ENCODE results near the gene SPATA2L. TPM values are rescaled to one million over a fixed set of nuclear protein-coding genes. Genes with fewer than 3 reads are reported as not detected.
"Not testable (repeated sequence)": the region's sequence is repeated elsewhere in the genome, so short reads cannot be mapped to it uniquely, and the experiment has no call there.

SPATA2L gene
- total RNA-seq, 1 donor from 2014 or later: 12.9 TPM

- no peaks in the 10 kb centered on the region for H3K27me3 Mint-ChIP-seq (ENCODE audit: low read depth)
- peaks cover 9% of the 10 kb centered on the region for H3K36me3 Mint-ChIP-seq (ENCODE audit: low read depth)
- H3K4me3 Mint-ChIP-seq (ENCODE audit: low read depth): peak overlapping the region; percentile 56
- H3K4me1 Mint-ChIP-seq (ENCODE audit: low read depth): peaks cover 6% of the 10 kb centered on the region
- no peaks in the 10 kb centered on the region for H3K9me3 Mint-ChIP-seq
- intact Hi-C loops (cut with micrococcal nuclease): no loop called here
- no peak overlapping the region for H3K27ac Mint-ChIP-seq
- DNase-seq (ENCODE audit: low spot score): no peak
Observed at GRCh38 chr16:89709716-89710432, 8.4 kb upstream of the SPATA2L start.

- Mint-ChIP-seq H3K4me3 (ENCODE audit: low read depth) (no peak overlapping the region), H3K36me3 (ENCODE audit: low read depth) (peaks cover 3% of the 10 kb centered on the region), H3K4me1 (ENCODE audit: low read depth) (peaks cover 6% of the 10 kb centered on the region), H3K27me3 (ENCODE audit: low read depth) (no peaks in the 10 kb centered on the region), H3K27ac (no peak overlapping the region), H3K9me3 (no peaks in the 10 kb centered on the region)
- intact Hi-C loops (cut with micrococcal nuclease): no loop called here
- no peak for DNase-seq (ENCODE audit: low spot score)
Observed at GRCh38 chr16:89709166-89709565, 7.7 kb upstream of the SPATA2L start.

- H3K9me3 Mint-ChIP-seq: no peaks in the 10 kb centered on the region
- intact Hi-C loops (cut with micrococcal nuclease): no loop called here
Observed at GRCh38 chr16:89708481-89708931, 7.0 kb upstream of the SPATA2L start.

DNA sequence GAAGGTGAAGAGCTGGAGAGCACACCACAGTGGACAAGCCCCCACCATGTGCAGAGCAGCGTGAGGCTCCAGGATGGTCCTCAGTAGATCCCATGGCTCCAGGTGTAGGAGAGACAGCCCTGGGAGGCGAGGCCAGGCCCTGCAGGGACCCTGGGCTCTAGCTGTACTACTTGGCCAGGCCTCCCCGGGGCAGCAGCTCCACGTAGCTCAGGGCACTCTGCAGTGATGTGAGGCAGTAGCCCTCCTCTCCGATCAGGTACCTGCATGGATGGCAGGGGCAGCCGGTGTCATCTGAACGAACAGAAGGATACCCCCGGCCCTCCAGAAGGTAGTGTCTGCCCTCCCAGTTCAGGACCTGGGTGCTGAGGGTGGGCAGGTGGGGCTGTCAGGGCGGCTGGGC, 6.2 kb upstream of the SPATA2L start:
- Mint-ChIP-seq H3K9me3 (no peaks in the 10 kb centered on the region), H3K36me3 (ENCODE audit: low read depth) (no peaks in the 10 kb centered on the region), H3K4me1 (ENCODE audit: low read depth) (peaks cover 4% of the 10 kb centered on the region), H3K4me3 (ENCODE audit: low read depth) (no peak overlapping the region), H3K27me3 (ENCODE audit: low read depth) (no peaks in the 10 kb centered on the region), H3K27ac (no peak overlapping the region)
- intact Hi-C loops (cut with micrococcal nuclease): loop anchor here (2.0 kb wide), 1 partner anchor 85 kb away; no protein-coding TSS in a partner anchor
- DNase-seq (ENCODE audit: low spot score): no peak

More at GRCh38 chr16:89708481-89708931, 7.0 kb upstream of the SPATA2L start:
- Mint-ChIP-seq H3K27me3 (ENCODE audit: low read depth) (no peaks in the 10 kb centered on the region), H3K27ac (no peak overlapping the region), H3K36me3 (ENCODE audit: low read depth) (no peaks in the 10 kb centered on the region), H3K4me3 (ENCODE audit: low read depth) (no peak overlapping the region), H3K4me1 (ENCODE audit: low read depth) (peaks cover 4% of the 10 kb centered on the region)
- no peak for DNase-seq (ENCODE audit: low spot score)

DNA sequence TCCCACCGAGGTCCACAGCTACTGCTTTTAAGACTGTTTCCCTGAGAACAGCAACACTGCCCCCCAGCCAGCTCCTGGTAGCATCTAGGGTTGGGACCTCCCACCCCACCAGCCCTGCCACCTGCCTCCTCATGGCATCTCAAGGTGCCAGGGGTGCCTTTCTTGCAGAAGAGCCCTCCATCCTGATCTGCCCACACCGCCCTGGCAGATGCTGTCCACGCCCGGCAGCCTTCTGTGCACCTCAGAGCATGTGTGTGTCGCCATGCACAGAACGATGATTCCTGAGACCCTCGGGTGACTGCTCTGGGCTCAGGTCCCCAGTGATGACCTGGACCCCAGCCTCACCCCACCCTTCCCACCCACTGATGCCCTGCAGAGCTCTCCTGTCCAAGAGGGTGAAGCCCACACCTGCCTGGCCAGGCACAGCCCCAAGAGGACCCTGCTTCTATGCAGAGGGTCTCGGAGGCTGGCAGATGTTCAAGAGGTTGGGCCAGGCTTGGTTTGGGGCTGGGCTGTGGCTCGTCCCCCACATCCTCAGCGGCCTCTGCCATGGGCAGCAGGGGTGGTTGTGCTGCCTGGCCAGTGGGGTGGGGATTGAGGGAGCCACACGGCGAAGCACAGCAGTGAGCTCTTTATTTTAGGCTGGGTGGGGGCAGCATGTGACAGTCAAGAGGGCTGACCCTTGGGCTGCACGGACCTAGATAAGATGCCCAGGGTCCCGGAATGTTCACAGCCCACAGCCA, 5.2 kb upstream of the SPATA2L start:
- no peak overlapping the region for H3K4me3 Mint-ChIP-seq (ENCODE audit: low read depth)
- no peak overlapping the region for H3K27ac Mint-ChIP-seq
- H3K36me3 Mint-ChIP-seq (ENCODE audit: low read depth): no peaks in the 10 kb centered on the region
- no peak for DNase-seq (ENCODE audit: low spot score)
- H3K27me3 Mint-ChIP-seq (ENCODE audit: low read depth): no peaks in the 10 kb centered on the region
- no peaks in the 10 kb centered on the region for H3K9me3 Mint-ChIP-seq
- H3K4me1 Mint-ChIP-seq (ENCODE audit: low read depth): peaks cover 9% of the 10 kb centered on the region
- intact Hi-C loops (cut with micrococcal nuclease): loop anchor here (1.0 to 2.0 kb wide), 2 partner anchors 86 to 154 kb away; no protein-coding TSS in a partner anchor

DNA sequence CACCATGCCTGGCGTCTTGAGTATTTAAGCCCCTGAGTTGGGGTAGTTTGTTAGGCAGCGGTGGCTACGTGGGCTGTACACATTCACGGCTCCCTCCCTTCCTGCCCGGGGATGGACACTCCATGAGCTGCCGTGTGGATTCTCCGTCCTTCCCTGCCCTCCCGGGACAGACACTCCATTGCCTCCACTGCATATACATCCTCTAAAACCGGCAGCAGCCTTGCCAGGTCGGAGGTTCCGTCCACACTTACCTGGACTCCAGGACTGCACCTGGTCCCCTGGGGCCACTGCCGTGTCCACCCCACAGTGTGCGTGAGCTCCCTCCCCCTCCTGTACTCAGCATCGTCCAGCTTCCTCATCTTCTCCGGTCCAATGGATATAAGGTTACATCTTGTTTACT, 3.5 kb upstream of the SPATA2L start:
- no peak overlapping the region for H3K4me3 Mint-ChIP-seq (ENCODE audit: low read depth)
- no peak overlapping the region for H3K27ac Mint-ChIP-seq
- H3K27me3 Mint-ChIP-seq (ENCODE audit: low read depth): no peaks in the 10 kb centered on the region
- no peaks in the 10 kb centered on the region for H3K36me3 Mint-ChIP-seq (ENCODE audit: low read depth)
- H3K9me3 Mint-ChIP-seq: no peaks in the 10 kb centered on the region
- intact Hi-C loops (cut with micrococcal nuclease): no loop called here
- peaks cover 12% of the 10 kb centered on the region for H3K4me1 Mint-ChIP-seq (ENCODE audit: low read depth)
- no peak for DNase-seq (ENCODE audit: low spot score)

DNA sequence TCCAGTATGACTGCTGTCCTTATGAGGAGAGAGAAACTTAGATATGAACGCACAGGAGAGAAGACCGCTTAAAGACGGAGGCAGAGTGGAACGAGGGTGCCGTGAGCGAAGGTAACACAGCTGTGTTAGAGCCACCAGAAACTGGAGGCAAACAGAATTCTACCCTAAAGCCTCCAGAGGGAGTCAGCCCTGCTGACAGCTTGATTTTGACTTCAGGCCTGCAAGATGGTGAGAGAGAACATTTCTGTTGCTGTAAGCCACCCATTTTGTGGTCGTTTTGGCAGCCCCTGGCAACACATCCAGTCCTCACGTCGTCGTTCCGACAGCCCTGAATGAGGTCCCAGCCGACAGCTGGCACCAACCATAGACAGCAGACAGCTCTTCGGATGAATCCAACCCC, 2.8 kb upstream of the SPATA2L start:
- Mint-ChIP-seq H3K27ac (no peak overlapping the region), H3K9me3 (no peaks in the 10 kb centered on the region), H3K36me3 (ENCODE audit: low read depth) (peaks cover under 1% of the 10 kb centered on the region), H3K4me1 (ENCODE audit: low read depth) (peaks cover 15% of the 10 kb centered on the region), H3K4me3 (ENCODE audit: low read depth) (no peak overlapping the region), H3K27me3 (ENCODE audit: low read depth) (no peaks in the 10 kb centered on the region)
- intact Hi-C loops (cut with micrococcal nuclease): loop anchor here (5.0 kb wide), 1 partner anchor 268 kb away; no protein-coding TSS in a partner anchor
- no peak for DNase-seq (ENCODE audit: low spot score)

GRCh38 chr16:89700649-89701424, 668 bp downstream of the SPATA2L start:
- peaks cover 13% of the 10 kb centered on the region for H3K4me1 Mint-ChIP-seq (ENCODE audit: low read depth)
- intact Hi-C loops (cut with micrococcal nuclease): loop anchor here (1.0 to 5.0 kb wide), 5 partner anchors 14 to 271 kb away; partner anchors contain the start of genes CDK10, FANCA and ZNF276
- no peaks in the 10 kb centered on the region for H3K9me3 Mint-ChIP-seq
- H3K27ac Mint-ChIP-seq: peak overlapping the region; percentile 67
- DNase-seq (ENCODE audit: low spot score): peak; percentile 60
- peaks cover 4% of the 10 kb centered on the region for H3K36me3 Mint-ChIP-seq (ENCODE audit: low read depth)
- no peaks in the 10 kb centered on the region for H3K27me3 Mint-ChIP-seq (ENCODE audit: low read depth)
- peak overlapping the region; percentile 83 for H3K4me3 Mint-ChIP-seq (ENCODE audit: low read depth)

- intact Hi-C loops (cut with micrococcal nuclease): loop anchor here (1.0 to 5.0 kb wide), 4 partner anchors 13 to 272 kb away; partner anchors contain the start of genes CDK10 and FANCA
- H3K27ac Mint-ChIP-seq: peak overlapping the region; percentile 67
- H3K27me3 Mint-ChIP-seq (ENCODE audit: low read depth): no peaks in the 10 kb centered on the region
- H3K4me1 Mint-ChIP-seq (ENCODE audit: low read depth): peaks cover 12% of the 10 kb centered on the region
- H3K36me3 Mint-ChIP-seq (ENCODE audit: low read depth): peaks cover 5% of the 10 kb centered on the region
- H3K4me3 Mint-ChIP-seq (ENCODE audit: low read depth): peak overlapping the region; percentile 83
- DNase-seq (ENCODE audit: low spot score): peak; percentile 95
- no peaks in the 10 kb centered on the region for H3K9me3 Mint-ChIP-seq
Observed at GRCh38 chr16:89700100-89700648, 1.3 kb downstream of the SPATA2L start.

GRCh38 chr16:89699629-89700099, 1.8 kb downstream of the SPATA2L start:
- H3K27ac Mint-ChIP-seq; H3K36me3 Mint-ChIP-seq (ENCODE audit: low read depth); H3K4me3 Mint-ChIP-seq (ENCODE audit: low read depth); DNase-seq (ENCODE audit: low spot score); H3K27me3 Mint-ChIP-seq (ENCODE audit: low read depth); H3K9me3 Mint-ChIP-seq: not testable (repeated sequence)
- H3K4me1 Mint-ChIP-seq (ENCODE audit: low read depth): peaks cover 12% of the 10 kb centered on the region
- intact Hi-C loops (cut with micrococcal nuclease): loop anchor here (1.0 to 5.0 kb wide), 4 partner anchors 13 to 273 kb away; partner anchors contain the start of genes CDK10 and FANCA

GRCh38 chr16:89698717-89699116, 2.8 kb downstream of the SPATA2L start:
- H3K9me3 Mint-ChIP-seq; H3K27ac Mint-ChIP-seq; intact Hi-C loops (cut with micrococcal nuclease); H3K4me3 Mint-ChIP-seq (ENCODE audit: low read depth); DNase-seq (ENCODE audit: low spot score); H3K27me3 Mint-ChIP-seq (ENCODE audit: low read depth): not testable (repeated sequence)
- Mint-ChIP-seq H3K36me3 (ENCODE audit: low read depth) (peaks cover 12% of the 10 kb centered on the region), H3K4me1 (ENCODE audit: low read depth) (peaks cover 12% of the 10 kb centered on the region)

Measured in activated T-helper 2 cell treated with anti-CD3 and anti-CD28 coated beads, Interferon-gamma antibody, Interleukin-2, Interleukin-4, amounts not matched to agents 10 μg/mL and 5 μg/mL and 100 μg/mL, durations not matched to agents 14 hours and 24 hours and 36 hours (primary cell).